ENCODE results near the gene P2RY8. TPM values are rescaled to one million over a fixed set of nuclear protein-coding genes. Genes with fewer than 3 reads are reported as not detected.
A peak's percentile ranks its signal among the peaks of the same experiment; 100 is the strongest.

The P2RY8 gene
- total RNA-seq, 4 donors from 2014 or later: 0.36 to 1.1 (median 0.62) TPM

DNA sequence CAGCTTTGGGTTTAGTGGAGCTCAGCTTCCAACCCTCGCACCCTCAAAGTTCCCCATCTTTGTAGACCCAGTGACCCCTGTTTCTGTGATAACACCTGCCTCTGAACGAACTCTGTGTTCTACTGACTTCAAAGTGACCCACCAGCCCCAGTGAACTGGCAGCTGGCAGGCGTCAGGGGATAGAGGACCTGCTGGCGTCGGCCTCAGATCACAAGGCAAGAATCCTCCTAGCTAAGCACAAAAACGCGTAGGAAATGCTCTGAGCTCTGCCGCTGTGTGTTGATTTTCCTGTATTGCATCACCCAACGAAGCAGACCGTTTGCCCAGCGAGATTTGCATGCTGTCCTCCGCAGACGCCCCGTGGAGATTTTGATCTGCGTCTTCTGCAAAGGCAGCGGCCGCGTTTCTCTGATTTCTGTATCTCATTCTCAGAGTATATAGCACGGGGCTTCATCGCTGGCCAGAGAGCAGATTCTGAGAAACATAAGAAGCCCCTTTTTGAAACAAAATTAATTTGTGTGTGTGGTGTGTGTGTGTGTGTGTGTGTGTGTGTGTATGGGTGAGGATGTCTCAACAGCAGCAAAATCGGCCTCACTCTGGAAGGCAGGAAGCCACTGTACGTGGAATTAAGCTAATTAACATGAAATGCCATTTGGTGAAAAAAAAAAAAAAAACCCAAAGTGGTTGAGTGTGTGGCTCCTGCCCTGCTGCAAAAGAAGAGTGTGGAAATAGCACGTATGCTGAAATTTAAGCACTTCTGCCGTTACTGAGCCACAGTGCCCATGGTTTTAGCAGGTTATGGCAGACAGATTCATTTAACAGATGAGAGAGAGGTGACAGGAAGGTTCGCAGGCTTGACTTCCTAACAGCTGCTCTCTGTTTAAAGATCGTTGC lies 55.1 kb downstream of the P2RY8 start:
- Histone ChIP-seq H3K9me3 (no peaks in the 10 kb centered on the region), H3K4me3 (no peak overlapping the region), H3K27me3 (no peaks in the 10 kb centered on the region), H3K27ac (peak overlapping the region; percentile 48 to 70 (median 60)), H3K4me1 (no peaks in the 10 kb centered on the region), H3K36me3 (no peaks in the 10 kb centered on the region)
- peak; percentile 31 to 53 for DNase-seq
- in situ Hi-C loops (cut with MboI; ENCODE audit: low sequenced_read_pairs in 4 of 4): no loop called here
- TF ChIP-seq, protein P1, sequence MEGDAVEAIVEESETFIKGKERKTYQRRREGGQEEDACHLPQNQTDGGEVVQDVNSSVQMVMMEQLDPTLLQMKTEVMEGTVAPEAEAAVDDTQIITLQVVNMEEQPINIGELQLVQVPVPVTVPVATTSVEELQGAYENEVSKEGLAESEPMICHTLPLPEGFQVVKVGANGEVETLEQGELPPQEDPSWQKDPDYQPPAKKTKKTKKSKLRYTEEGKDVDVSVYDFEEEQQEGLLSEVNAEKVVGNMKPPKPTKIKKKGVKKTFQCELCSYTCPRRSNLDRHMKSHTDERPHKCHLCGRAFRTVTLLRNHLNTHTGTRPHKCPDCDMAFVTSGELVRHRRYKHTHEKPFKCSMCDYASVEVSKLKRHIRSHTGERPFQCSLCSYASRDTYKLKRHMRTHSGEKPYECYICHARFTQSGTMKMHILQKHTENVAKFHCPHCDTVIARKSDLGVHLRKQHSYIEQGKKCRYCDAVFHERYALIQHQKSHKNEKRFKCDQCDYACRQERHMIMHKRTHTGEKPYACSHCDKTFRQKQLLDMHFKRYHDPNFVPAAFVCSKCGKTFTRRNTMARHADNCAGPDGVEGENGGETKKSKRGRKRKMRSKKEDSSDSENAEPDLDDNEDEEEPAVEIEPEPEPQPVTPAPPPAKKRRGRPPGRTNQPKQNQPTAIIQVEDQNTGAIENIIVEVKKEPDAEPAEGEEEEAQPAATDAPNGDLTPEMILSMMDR (IDR thresholded peaks at IDR 0.05 in 4 of 5, conservative IDR thresholded peaks at IDR 0.05 in 1 of 5): no peak
- peak; percentile 6 to 27 for TF ChIP-seq POLR2A (IDR thresholded peaks at IDR 0.05)
- peak; percentile 75 to 77 for ATAC-seq
- intact Hi-C loops (cut with DNase I; ENCODE audit: low total_unique reads): loop anchor here (10.0 kb wide), 1 partner anchor 53 kb away; the partner anchor contains the start of gene P2RY8

DNA sequence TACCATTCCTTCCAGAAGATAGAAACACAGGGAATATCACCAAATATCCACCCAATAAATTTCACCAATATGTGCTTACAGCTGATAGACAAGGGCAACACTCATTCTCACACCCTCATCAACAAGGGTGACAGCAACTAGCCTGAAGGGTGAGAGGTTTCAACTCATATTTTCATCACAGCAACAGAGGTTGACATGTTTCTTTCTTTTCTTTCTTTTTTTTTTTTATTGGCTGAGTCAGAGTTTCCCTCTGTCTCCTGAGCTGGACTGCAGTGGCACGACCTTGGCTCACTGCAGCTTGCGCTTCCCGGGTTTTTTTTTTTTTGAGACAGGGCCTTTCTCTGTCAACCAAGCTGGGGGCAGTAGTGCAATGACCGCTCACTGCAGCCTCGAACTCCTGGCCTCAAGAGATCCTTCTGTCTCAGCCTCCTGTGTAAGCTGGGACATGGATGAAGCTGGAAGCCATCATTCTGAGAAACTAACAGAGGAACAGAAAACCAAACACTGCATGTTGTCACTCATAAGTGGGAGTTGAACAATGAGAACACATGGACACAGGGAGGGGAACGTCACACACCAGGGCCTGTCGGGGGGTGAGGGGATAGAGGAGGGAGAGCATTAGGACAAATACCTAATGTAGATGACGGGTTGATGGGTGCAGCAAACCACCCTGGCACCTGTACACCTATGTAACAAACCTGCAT lies 56.8 kb downstream of the P2RY8 start:
- DNase-seq (no peak), ATAC-seq (no peak)
- intact Hi-C loops (cut with DNase I; ENCODE audit: low total_unique reads): loop anchor here (10.0 kb wide), 1 partner anchor 55 kb away; the partner anchor contains the start of gene P2RY8
- Histone ChIP-seq H3K9me3 (no peaks in the 10 kb centered on the region), H3K27me3 (no peaks in the 10 kb centered on the region), H3K27ac (no peak overlapping the region), H3K36me3 (no peaks in the 10 kb centered on the region), H3K4me3 (no peak overlapping the region), H3K4me1 (no peaks in the 10 kb centered on the region)
- no peak for TF ChIP-seq POLR2A (IDR thresholded peaks at IDR 0.05)
- TF ChIP-seq, protein P1 (IDR thresholded peaks at IDR 0.05 in 4 of 5, conservative IDR thresholded peaks at IDR 0.05 in 1 of 5): no peak
- in situ Hi-C loops (cut with MboI; ENCODE audit: low sequenced_read_pairs in 4 of 4): no loop called here

DNA sequence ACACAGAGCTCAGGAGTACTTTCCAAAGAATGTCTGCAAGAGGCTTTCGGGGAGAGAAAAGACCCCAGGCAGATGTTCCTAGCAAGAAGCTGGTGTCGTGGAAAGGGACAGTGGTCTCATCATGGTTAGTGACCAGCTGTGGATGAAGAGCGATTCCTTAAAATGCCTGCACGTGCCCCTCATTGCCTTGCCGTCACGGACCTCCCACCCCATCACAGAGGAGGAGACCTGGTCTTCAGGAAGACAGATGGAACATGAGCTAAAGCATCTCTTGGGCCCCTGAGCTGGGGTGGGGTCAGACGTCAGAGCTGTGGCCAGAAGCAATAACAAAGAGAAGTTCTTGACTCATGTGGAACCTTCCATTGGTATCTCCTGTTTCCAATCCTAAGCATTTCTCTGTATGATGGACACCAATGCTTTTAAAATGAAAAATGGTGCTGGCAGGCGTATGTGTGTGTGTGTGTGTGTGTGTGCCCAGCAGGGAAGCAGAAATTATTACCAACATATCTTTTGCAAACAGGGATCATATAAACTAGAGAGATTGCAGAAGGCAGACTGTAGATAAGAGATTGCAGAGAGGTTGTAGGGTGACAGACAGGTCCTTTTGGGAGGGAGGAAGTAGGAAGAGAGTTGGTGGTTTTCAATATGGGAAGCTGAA lies 59.1 kb downstream of the P2RY8 start:
- no peaks in the 10 kb centered on the region for H3K27me3 ChIP-seq
- no peak overlapping the region for H3K27ac ChIP-seq
- TF ChIP-seq, protein P1 (IDR thresholded peaks at IDR 0.05 in 4 of 5, conservative IDR thresholded peaks at IDR 0.05 in 1 of 5): no peak
- no peak for TF ChIP-seq POLR2A (IDR thresholded peaks at IDR 0.05)
- no peak overlapping the region for H3K4me3 ChIP-seq
- H3K4me1 ChIP-seq: no peaks in the 10 kb centered on the region
- ATAC-seq: no peak
- intact Hi-C loops (cut with DNase I; ENCODE audit: low total_unique reads) (no loop called here), in situ Hi-C loops (cut with MboI; ENCODE audit: low sequenced_read_pairs in 4 of 4) (no loop called here)
- H3K36me3 ChIP-seq: no peaks in the 10 kb centered on the region
- H3K9me3 ChIP-seq: no peaks in the 10 kb centered on the region
- DNase-seq: no peak

DNA sequence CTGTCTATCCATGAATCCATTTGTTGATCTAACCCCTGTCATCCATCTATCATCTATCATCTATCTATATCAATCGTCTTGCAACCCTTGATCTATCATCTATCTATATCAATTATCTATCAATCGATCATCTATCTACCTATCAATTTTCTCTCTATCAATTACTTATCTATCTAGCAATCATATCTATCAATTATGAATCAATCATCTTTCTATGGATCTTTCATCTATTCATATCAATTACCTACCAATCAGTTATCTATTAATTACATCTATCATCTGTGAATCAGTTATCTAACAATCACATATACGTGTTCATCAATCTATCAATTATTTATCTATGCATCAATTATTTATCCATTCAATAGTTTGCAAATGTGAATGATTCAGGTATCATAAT lies 59.8 kb downstream of the P2RY8 start:
- in situ Hi-C loops (cut with MboI; ENCODE audit: low sequenced_read_pairs in 4 of 4): no loop called here

More for the DNA sequence above, 59.8 kb downstream of the P2RY8 start:
- no peak overlapping the region for H3K4me3 ChIP-seq
- H3K27ac ChIP-seq: no peak overlapping the region
- no peak for DNase-seq
- intact Hi-C loops (cut with DNase I; ENCODE audit: low total_unique reads): no loop called here
- H3K36me3 ChIP-seq: no peaks in the 10 kb centered on the region
- no peak for ATAC-seq
- TF ChIP-seq POLR2A (IDR thresholded peaks at IDR 0.05): no peak
- TF ChIP-seq, protein P1 (IDR thresholded peaks at IDR 0.05 in 4 of 5, conservative IDR thresholded peaks at IDR 0.05 in 1 of 5): no peak
- no peaks in the 10 kb centered on the region for H3K27me3 ChIP-seq
- no peaks in the 10 kb centered on the region for H3K4me1 ChIP-seq
- no peaks in the 10 kb centered on the region for H3K9me3 ChIP-seq

Measured in gastrocnemius medialis (tissue), 4 donors.